Esophagus squamous epithelium (tissue), 5 donors: ENCODE data around the gene FILIP1. TPM values are rescaled to one million over a fixed set of nuclear protein-coding genes. Genes with fewer than 3 reads are reported as not detected.

Experiments
- DNase-seq: peaks from one replicate; lab custom pipeline; 2025; lab: John Stamatoyannopoulos, UW
- H3K27ac ChIP-seq, 4 donors: fragments of 200-600 bp; sonication (generic); one replicate each; pipeline ENCODE4 v1.5.1; 2016 to 2019; ENCODE audit warnings: mild to moderate bottlenecking in 1 of 4
- H3K27me3 ChIP-seq, 4 donors: fragments of 200-600 bp; sonication (generic); 1 replicate in 3 of 4; 2 replicates in 1 of 4; pipeline versions ENCODE4 v1.5.1 to v1.6.0; 2017 to 2021; ENCODE audit warnings: antibody characterized with exemption in 1 of 4
- H3K36me3 ChIP-seq, 3 donors: fragments of 200-600 bp; sonication (generic); one replicate each; pipeline ENCODE4 v1.5.1; 2016 to 2019
- H3K4me1 ChIP-seq, 3 donors: fragments of 200-600 bp; sonication (generic); one replicate each; pipeline ENCODE4 v1.5.1; 2017 to 2019
- H3K4me3 ChIP-seq, 4 donors: fragments of 200-600 bp; sonication (generic); 1 replicate in 3 of 4; 2 replicates in 1 of 4; pipeline ENCODE4 v1.5.1; 2016 to 2019; ENCODE audit warnings: mild to moderate bottlenecking in 2 of 4, moderate library complexity in 1 of 4
- H3K9me3 ChIP-seq, 3 donors: fragments of 200-600 bp; sonication (generic); one replicate each; pipeline ENCODE4 v1.5.1; 2016 to 2019
- POLR2A ChIP-seq, 4 donors: fragments of 450-650 bp; IDR thresholded peaks; one replicate each; pipeline ENCODE4 v1.6.1; 2017; ENCODE audit warnings: antibody characterized with exemption in 4 of 4, mild to moderate bottlenecking in 4 of 4, moderate library complexity in 3 of 4
- WGBS, 2 donors: methylation state at CpG; one replicate each; pipeline ENCODE4 v1.1.5; 2018; 5-methylcytosine and 5-hydroxymethylcytosine counted together
- intact Hi-C: fragments of 100-400 bp; cut with DNase I; formaldehyde crosslinking; loops from one replicate; pipeline ENCODE4 v1.15.0; 2022
- total RNA-seq, 4 donors: library from RNA; depleted of rRNA; stranded (reverse); fragments of >200 nt; gene quantifications; one replicate each; pipeline ENCODE4 v1.1.0, GENCODE V29; 2016
- TF ChIP-seq, protein P1 (sequence below), 6 experiments: fragments of 450-650 bp in 4 of 6; fragments of 200-600 bp in 2 of 6; sonication (generic) in 2 of 6; IDR thresholded peaks; one replicate each; pipeline ENCODE4 v1.5.1; 2016 to 2019; ENCODE audit warnings: antibody characterized with exemption in 6 of 6, mild to moderate bottlenecking in 4 of 6, moderate library complexity in 4 of 6
- donor health status: DM: yes; HTN: yes; CAD: no.

FILIP1 gene
- total RNA-seq, 4 donors from 2014 or later, result 0.49 to 13.4 (median 2.3) TPM

DNA sequence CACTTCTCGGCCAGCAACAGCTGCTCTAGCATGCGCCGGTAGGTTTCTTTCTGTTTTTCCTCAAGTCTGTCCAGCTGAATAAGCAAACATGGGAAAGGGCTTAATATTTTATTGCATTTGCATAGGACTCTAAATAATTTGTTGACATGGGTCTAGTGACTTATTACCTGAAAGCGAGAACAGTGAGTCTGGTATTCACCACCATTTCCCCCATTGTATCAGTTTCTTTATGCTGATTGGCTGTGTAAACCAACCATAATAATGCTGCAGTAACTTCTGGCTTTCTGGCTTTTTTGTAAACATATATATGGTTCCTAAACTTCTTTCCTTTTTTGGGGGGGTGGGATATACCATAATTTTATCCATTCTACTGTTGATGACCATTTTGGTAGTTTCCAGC is 140.0 kb downstream of the FILIP1 start:
- intact Hi-C loops, result no loop called here
- H3K9me3 ChIP-seq, result no peaks in the 10 kb centered on the region
- DNase-seq, result no peak
- H3K27me3 ChIP-seq, result no peaks in the 10 kb centered on the region
- TF ChIP-seq, protein P1, sequence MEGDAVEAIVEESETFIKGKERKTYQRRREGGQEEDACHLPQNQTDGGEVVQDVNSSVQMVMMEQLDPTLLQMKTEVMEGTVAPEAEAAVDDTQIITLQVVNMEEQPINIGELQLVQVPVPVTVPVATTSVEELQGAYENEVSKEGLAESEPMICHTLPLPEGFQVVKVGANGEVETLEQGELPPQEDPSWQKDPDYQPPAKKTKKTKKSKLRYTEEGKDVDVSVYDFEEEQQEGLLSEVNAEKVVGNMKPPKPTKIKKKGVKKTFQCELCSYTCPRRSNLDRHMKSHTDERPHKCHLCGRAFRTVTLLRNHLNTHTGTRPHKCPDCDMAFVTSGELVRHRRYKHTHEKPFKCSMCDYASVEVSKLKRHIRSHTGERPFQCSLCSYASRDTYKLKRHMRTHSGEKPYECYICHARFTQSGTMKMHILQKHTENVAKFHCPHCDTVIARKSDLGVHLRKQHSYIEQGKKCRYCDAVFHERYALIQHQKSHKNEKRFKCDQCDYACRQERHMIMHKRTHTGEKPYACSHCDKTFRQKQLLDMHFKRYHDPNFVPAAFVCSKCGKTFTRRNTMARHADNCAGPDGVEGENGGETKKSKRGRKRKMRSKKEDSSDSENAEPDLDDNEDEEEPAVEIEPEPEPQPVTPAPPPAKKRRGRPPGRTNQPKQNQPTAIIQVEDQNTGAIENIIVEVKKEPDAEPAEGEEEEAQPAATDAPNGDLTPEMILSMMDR (IDR thresholded peaks at IDR 0.05), result no peak
- no peak for TF ChIP-seq POLR2A (IDR thresholded peaks at IDR 0.05)
- WGBS, 2 donors, result 96 to 98% methylated on average over 4 of the region's 4 CpGs
- H3K4me3 ChIP-seq, result no peak overlapping the region
- peaks cover 3 to 14% (median 6%) of the 10 kb centered on the region in 3 donors for H3K4me1 ChIP-seq
- no peaks in the 10 kb centered on the region for H3K36me3 ChIP-seq
- H3K27ac ChIP-seq, result no peak overlapping the region

DNA sequence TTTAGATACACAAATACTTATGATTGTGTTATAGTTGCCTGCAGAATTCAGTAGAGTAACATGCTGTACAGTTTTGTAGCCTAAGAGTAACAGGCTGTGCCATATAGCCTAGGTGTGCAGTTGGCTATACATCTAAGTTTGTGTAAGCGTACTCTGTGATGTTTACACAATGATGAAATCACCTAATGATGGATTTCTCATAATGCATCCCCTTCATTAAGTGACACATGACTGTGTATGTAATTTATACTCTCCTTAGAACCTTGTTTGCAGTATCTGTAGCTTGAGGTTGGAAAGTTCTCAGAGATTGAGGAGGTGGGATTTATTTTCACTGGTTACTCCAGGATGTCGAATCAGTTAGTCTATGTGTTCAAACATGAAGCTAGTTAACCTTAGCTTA is 142.0 kb downstream of the FILIP1 start:
- Histone ChIP-seq H3K4me3 (no peak overlapping the region), H3K9me3 (no peaks in the 10 kb centered on the region), H3K36me3 (no peaks in the 10 kb centered on the region), H3K27ac (no peak overlapping the region), H3K4me1 (peaks cover 6 to 35% (median 10%) of the 10 kb centered on the region in 3 donors), H3K27me3 (no peaks in the 10 kb centered on the region)
- no peak for DNase-seq
- no peak for TF ChIP-seq POLR2A (IDR thresholded peaks at IDR 0.05)
- TF ChIP-seq, protein P1 (IDR thresholded peaks at IDR 0.05), result no peak
- intact Hi-C loops, result no loop called here
- WGBS, 2 donors, result 31 to 41% methylated on average over 2 of the region's 2 CpGs

DNA sequence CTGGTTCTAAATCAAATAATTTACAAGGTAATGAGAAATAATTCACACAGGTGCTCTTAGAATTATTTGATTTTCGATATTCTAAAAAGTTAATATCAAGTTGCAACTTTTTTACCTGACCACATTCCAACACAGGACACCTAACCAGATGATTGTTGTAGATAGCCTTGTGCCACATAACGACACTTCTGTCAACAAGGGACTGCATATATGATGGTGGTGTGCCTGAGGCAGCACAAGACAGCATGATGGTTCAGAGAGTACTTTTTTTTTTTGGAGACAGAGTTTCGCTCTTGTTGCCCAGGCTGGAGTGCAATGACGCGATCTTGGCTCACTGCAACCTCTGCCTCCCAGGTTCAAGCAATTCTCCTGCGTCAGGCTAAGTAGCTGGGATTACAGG is 142.8 kb downstream of the FILIP1 start:
- WGBS, 2 donors, result 78 to 85% methylated on average over 6 of the region's 6 CpGs
- TF ChIP-seq POLR2A (IDR thresholded peaks at IDR 0.05), result no peak
- TF ChIP-seq, protein P1 (IDR thresholded peaks at IDR 0.05), result no peak
- H3K4me1 ChIP-seq, result peaks cover 6 to 38% (median 10%) of the 10 kb centered on the region in 3 donors
- intact Hi-C loops, result no loop called here
- no peaks in the 10 kb centered on the region for H3K9me3 ChIP-seq
- H3K4me3 ChIP-seq, result no peak overlapping the region
- no peak overlapping the region for H3K27ac ChIP-seq
- H3K36me3 ChIP-seq, result no peaks in the 10 kb centered on the region
- DNase-seq, result no peak
- H3K27me3 ChIP-seq, result no peaks in the 10 kb centered on the region

DNA sequence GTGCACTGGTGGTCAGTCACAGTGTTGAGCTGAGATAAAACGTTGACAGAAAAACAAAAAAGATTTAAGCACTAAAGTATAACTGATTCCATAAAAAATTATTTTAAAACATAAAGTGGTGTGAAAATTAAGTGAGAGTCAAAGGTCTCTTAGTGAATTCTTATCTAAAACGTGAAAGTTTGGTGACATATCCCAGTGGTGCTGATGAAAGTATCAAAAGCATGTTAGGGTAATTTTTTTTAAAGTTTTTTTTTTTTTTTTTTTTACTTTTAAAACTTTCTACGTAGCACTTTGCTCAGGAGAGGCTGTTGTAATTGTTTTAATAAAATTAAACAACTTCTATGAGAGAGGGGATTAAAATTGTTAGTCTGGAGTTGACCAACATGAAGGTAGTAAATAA is 143.4 kb downstream of the FILIP1 start:
- Histone ChIP-seq H3K4me3 (peak overlapping the region in 1 of 4 donors; percentile 53), H3K9me3 (no peaks in the 10 kb centered on the region), H3K27me3 (no peaks in the 10 kb centered on the region), H3K36me3 (no peaks in the 10 kb centered on the region), H3K27ac (peak overlapping the region in 2 of 4 donors; percentile 35 to 40), H3K4me1 (peaks cover 6 to 38% (median 10%) of the 10 kb centered on the region in 3 donors)
- no peak for DNase-seq
- no peak for TF ChIP-seq POLR2A (IDR thresholded peaks at IDR 0.05)
- TF ChIP-seq, protein P1 (IDR thresholded peaks at IDR 0.05), result no peak
- WGBS, 2 donors, result 40 to 52% methylated on average over 3 of the region's 3 CpGs
- intact Hi-C loops, result no loop called here

DNA sequence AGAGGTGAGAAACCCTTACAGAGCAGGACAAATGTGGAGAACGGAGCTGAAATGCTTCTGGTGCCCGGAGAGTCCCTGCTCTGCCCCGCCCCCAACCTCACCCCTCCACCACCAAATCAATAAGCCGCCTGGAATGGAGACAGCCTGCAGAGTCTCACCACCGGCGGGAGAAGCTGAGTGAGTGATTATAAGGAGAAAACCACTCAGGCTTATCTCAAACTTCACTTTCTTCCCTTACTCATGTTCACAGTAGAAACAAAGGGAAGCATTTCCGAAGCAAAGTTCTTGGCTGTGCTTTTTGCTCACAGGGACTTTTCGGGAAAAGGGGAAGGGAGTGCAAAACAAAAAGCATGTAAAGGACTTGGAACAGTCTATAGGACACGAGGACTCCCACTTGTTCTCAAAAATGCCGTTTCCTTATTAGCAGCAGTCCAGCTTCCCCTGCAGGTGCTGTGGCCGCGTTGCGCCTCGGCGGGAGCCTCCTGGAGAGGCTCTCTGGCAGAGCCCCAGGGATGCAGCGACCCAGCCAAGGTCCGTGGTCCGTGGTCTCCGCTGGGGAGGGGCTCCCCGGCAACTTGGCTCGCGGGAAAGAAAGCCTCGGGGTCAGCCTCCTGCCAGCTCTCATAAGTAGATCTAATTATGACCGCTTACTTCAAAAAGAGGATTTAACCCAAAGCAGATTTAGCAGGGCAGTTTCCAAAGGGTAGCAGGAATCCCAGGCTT is 144.2 kb downstream of the FILIP1 start:
- peak overlapping the region in 3 of 4 donors; percentile 27 to 53 (median 38) for H3K4me3 ChIP-seq
- WGBS, 2 donors, result 3 to 7% methylated on average over 13 to 23 of the region's 24 CpGs
- TF ChIP-seq, protein P1 (IDR thresholded peaks at IDR 0.05), result no peak
- TF ChIP-seq POLR2A (IDR thresholded peaks at IDR 0.05), result no peak
- no peaks in the 10 kb centered on the region for H3K27me3 ChIP-seq
- H3K36me3 ChIP-seq, result no peaks in the 10 kb centered on the region
- no peak for DNase-seq
- H3K4me1 ChIP-seq, result peaks cover 6 to 38% (median 10%) of the 10 kb centered on the region in 3 donors
- H3K9me3 ChIP-seq, result no peaks in the 10 kb centered on the region
- intact Hi-C loops, result no loop called here
- peak overlapping the region in 2 of 4 donors; percentile 35 to 40 for H3K27ac ChIP-seq
